Fibroblast of skin of back (primary cell): ENCODE measurements around the gene NUB1.

ENCODE experiments used
- DNase-seq: peaks from one replicate; pipeline ENCODE4 v3.0.0-alpha.2; 2013

NUB1 gene

DNA sequence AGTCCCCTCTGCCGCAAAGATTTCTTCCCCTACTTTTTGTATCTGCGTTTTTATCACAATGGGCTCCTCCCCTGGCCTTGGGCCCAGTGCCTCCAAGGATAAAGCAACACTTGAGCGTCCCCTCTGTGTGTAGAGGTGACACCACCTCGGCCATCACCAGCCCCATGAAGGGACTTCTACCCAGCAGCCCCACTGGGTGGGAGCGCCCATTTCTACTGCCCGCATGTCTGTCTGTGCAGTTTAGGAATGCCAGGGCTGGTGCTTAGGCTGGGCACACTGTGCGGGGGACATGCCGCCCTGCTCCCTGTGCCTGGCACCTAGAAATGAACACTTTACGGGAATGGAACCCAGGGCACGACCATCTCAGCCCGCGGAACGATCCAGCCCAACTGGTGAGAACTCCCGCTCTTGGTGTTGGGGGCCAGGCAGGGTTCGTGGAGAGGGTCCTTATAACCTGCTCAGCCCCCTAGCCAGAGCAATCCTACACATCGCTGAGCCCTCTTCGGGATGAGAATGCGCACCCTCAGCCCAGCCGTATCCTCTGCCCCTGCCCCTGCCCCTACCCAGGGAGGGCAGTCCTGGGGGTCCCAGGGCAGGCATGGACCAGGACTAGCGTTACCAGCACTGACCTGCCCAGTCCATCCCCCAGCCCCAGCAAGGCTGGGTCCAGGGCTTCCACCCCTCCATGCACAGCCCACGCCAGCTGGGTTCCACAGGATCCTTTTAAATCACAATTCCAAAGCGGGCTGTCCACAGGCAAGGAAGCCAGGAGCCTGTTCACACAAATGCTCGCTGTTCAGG, 85.5 kb downstream of the NUB1 start:
- no peak for DNase-seq

- no peak for DNase-seq
Observed at GRCh38 chr7:151427705-151428377, 86.2 kb downstream of the NUB1 start.
